ENCODE data around the gene ZNF362.
A peak's percentile ranks its signal among the peaks of the same experiment; 100 is the strongest.

The ZNF362 gene

DNA sequence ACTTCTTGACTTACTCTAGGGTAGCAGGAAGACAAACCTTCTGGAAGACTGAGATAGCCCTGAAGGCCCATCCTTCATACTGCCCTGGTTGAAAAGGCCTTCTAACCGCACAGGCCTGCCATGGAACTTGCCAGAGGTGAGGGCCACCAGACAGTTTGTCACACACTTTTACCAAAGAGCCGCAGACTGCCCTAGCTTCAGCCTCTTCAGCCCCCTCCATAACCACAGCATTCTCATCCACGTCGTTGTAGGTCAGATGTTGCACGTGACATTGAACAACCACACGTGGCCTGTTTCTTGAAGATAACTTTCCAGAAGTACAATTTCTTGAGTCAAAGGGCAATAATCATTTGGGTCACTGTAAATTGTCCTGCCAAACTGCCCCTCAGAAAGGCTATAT is 18.9 kb downstream of the ZNF362 start:
- no peaks in the 10 kb centered on the region for H3K9me3 ChIP-seq
- TF ChIP-seq, protein P1, sequence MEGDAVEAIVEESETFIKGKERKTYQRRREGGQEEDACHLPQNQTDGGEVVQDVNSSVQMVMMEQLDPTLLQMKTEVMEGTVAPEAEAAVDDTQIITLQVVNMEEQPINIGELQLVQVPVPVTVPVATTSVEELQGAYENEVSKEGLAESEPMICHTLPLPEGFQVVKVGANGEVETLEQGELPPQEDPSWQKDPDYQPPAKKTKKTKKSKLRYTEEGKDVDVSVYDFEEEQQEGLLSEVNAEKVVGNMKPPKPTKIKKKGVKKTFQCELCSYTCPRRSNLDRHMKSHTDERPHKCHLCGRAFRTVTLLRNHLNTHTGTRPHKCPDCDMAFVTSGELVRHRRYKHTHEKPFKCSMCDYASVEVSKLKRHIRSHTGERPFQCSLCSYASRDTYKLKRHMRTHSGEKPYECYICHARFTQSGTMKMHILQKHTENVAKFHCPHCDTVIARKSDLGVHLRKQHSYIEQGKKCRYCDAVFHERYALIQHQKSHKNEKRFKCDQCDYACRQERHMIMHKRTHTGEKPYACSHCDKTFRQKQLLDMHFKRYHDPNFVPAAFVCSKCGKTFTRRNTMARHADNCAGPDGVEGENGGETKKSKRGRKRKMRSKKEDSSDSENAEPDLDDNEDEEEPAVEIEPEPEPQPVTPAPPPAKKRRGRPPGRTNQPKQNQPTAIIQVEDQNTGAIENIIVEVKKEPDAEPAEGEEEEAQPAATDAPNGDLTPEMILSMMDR (IDR thresholded peaks at IDR 0.05): no peak
- no peaks in the 10 kb centered on the region for H3K27me3 ChIP-seq
- H3K4me3 ChIP-seq: no peak overlapping the region
- DNase-seq: peak in 1 of 2 donors; percentile 16
- H3K4me1 ChIP-seq: peaks cover 0 to 52% (median 30%) of the 10 kb centered on the region in 4 donors
- peak overlapping the region; percentile 7 to 25 for H3K27ac ChIP-seq
- peaks cover 23 to 54% (median 31%) of the 10 kb centered on the region in 3 donors for H3K36me3 ChIP-seq
- intact Hi-C loops (cut with DNase I; ENCODE audit: low total_unique reads): no loop called here

DNA sequence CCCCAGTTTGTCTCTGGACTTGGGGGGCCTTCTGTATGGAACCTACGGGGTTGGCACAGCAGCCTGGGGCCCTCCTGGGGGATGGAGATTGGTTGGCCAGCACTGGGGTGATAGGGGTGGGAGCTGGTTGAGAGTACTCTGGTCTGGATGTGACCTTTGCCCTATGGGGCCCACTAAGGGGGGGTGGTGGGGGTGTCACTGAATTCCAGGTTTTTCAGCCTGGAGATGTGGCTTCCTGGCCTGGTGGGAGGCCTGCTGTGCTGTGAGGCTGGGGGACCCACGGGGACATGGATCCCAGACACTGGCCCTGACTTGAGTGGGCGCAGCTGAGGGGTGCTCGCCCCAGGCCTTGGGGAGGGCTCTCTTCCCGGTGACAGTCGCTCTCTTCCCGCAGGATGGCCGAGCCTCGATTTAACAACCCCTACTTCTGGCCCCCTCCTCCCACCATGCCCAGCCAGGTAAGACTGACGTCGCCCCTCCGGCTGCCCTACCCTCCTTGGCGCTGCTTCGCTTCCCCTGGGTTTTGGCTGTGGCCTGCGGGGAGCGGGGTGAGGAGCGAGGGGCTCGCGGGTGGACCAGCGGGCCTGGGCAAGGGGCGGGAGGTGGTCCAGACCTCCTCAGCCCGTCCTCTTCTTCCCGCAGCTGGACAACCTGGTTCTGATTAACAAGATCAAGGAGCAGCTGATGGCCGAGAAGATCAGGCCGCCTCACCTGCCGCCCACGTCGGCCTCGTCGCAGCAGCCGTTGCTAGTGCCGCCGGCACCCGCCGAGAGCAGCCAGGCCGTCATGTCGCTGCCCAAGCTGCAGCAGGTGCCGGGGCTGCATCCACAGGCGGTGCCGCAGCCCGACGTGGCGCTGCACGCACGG is 19.6 kb downstream of the ZNF362 start:
- peak; percentile 14 to 54 for DNase-seq
- TF ChIP-seq, protein P1 (IDR thresholded peaks at IDR 0.05): no peak
- no peak overlapping the region for H3K4me3 ChIP-seq
- no peaks in the 10 kb centered on the region for H3K9me3 ChIP-seq
- H3K27ac ChIP-seq: peak overlapping the region; percentile 7 to 17
- peaks cover 0 to 44% (median 25%) of the 10 kb centered on the region in 4 donors for H3K4me1 ChIP-seq
- no peaks in the 10 kb centered on the region for H3K27me3 ChIP-seq
- intact Hi-C loops (cut with DNase I; ENCODE audit: low total_unique reads): no loop called here
- H3K36me3 ChIP-seq: peaks cover 29 to 56% (median 34%) of the 10 kb centered on the region in 3 donors

DNA sequence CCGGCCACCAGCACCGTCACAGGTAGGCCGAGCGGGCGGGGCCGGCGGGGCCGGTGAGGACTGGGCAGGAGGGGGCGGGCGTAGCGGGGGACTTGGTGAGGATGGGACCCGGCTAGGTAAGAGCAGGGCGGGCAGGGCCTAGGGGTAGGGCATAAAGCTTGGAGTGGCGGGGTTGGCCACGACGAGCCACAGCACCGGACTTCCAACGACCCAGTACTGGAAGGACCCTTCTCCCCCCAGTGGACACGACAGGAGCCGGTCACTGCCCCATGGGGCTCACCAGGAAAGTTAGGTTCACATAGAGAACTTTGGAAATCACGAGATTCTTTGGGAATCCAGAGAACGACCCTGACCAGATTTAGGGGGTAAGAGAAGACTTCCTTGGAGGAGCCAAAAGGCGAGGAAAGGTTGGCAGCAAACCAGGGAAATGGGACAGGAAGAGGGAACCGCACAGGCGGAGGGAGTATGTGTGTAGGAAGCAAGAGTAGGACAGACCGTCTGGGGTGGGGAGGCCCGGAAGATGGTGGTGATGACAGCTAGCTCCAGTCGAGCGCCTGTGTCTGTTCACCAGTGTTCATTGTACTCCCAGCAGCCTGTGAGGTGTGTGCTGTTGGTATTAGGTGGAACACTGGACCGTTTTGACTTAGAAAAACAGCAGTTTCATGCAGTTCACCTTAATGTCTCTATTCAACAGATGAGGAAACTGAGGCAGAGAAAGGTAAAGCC is 20.4 kb downstream of the ZNF362 start:
- no peak overlapping the region for H3K4me3 ChIP-seq
- intact Hi-C loops (cut with DNase I; ENCODE audit: low total_unique reads): no loop called here
- peaks cover 37 to 62% (median 40%) of the 10 kb centered on the region in 3 donors for H3K36me3 ChIP-seq
- DNase-seq: peak; percentile 15 to 52
- no peak overlapping the region for H3K27ac ChIP-seq
- TF ChIP-seq, protein P1 (IDR thresholded peaks at IDR 0.05): no peak
- H3K27me3 ChIP-seq: no peaks in the 10 kb centered on the region
- peaks cover 0 to 36% (median 17%) of the 10 kb centered on the region in 4 donors for H3K4me1 ChIP-seq
- H3K9me3 ChIP-seq: no peaks in the 10 kb centered on the region

DNA sequence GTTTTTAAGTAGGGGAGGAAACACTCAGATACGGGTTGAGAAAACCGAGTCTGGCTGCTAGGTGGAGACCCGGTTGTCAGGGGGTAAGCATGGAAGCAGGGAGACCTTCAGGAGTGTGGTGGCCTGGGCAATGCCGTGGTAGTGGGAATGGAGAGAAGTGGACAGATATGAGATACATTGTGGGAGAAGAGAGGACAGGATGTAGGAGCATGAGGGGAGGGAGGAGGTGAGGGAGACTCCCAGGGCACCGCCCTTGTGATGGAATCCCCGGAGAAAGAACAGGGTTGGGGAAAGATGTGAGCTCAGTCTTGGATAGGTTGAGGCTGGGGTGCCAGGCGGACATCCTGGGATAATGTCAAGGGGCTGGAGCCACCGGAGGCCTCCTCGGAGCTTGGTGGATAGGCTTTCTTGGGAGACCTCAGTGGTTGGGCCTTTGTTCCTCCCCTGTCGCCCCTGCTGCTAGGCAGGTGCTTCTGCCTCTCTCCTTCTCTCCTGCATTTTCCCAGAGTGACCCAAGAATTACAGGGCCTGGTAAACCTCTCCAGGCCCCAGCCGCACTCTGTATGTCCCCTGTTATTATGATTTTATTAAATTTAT is 21.3 kb downstream of the ZNF362 start:
- intact Hi-C loops (cut with DNase I; ENCODE audit: low total_unique reads): no loop called here
- Histone ChIP-seq H3K4me1 (peaks cover 0 to 28% (median 8%) of the 10 kb centered on the region in 4 donors), H3K27me3 (no peaks in the 10 kb centered on the region), H3K36me3 (peaks cover 43 to 71% (median 47%) of the 10 kb centered on the region in 3 donors), H3K4me3 (no peak overlapping the region), H3K9me3 (no peaks in the 10 kb centered on the region), H3K27ac (no peak overlapping the region)
- DNase-seq: peak in 1 of 2 donors; percentile 52
- TF ChIP-seq, protein P1 (IDR thresholded peaks at IDR 0.05): no peak

DNA sequence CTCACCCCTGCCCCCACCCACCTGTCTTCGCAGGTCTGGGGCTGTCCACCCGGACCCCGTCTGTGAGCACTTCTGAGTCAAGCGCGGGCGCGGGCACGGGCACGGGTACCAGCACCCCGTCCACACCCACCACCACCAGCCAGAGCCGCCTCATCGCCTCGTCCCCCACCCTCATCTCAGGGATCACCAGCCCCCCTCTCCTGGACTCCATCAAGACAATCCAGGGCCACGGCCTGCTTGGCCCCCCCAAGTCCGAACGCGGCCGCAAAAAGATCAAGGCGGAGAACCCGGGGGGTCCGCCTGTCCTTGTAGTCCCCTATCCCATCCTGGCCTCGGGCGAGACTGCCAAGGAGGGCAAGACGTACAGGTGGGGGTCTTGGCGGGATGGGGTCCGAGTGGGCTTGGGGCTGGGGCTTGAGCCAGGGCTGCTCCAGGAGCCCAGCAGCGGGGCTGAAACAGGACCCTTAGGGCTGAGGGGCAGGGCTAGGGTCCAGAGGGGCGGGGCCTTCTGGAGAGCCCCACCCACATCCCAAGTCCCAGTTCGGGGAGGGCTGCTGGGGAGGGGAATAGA is 23.9 kb downstream of the ZNF362 start:
- Histone ChIP-seq H3K27me3 (no peaks in the 10 kb centered on the region), H3K4me1 (peaks cover 0 to 8% (median 0%) of the 10 kb centered on the region in 4 donors), H3K4me3 (no peak overlapping the region), H3K36me3 (peaks cover 52 to 96% (median 56%) of the 10 kb centered on the region in 3 donors), H3K27ac (no peak overlapping the region), H3K9me3 (no peaks in the 10 kb centered on the region)
- intact Hi-C loops (cut with DNase I; ENCODE audit: low total_unique reads): no loop called here
- DNase-seq: peak in 1 of 2 donors; percentile 64
- TF ChIP-seq, protein P1 (IDR thresholded peaks at IDR 0.05): no peak

All from tibial artery (tissue), 4 donors.